ENCODE results near the gene EEF1G. TPM values are rescaled to one million over a fixed set of nuclear protein-coding genes. Genes with fewer than 3 reads are reported as not detected.
A peak's percentile ranks its signal among the peaks of the same experiment; 100 is the strongest.

EEF1G gene
- total and polyA plus RNA-seq, 9 of the 15 experiments (the other 6 are each of a cell fraction or from before 2014, with no cell fraction given) = 985 to 2,349 (median 2,035) TPM

DNA sequence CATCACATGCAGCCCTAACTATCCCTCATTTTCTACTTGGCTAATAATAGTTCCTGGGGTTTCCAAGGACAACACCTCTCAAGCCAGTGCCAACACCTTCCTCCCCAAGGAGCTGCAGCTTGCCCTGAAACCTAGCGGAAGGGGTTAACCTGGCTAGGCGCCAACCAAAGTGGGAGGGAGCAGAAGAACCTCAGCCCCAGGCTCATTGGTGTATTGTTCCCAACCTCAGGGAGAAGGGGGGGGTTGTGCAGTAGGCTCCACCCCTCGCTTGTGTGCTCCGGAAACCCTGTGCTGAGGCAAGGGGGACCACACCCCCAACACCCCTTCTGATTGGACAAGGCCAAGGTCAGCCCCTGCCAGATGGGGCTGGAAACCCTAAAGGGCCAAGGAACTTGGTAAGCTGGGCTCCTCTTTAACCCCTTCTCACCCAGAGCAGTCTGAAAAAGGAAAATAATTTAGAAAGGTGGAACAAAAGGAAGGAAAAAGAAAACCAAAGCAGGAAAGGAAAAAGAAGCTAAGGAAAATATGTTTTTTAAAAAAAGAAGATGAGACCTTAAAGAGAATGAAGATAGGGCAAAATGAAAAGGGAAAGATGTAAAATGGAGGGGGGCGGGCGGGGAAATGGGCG, 25.5 kb upstream of the EEF1G start (continued):
- TF ChIP-seq, protein P1, sequence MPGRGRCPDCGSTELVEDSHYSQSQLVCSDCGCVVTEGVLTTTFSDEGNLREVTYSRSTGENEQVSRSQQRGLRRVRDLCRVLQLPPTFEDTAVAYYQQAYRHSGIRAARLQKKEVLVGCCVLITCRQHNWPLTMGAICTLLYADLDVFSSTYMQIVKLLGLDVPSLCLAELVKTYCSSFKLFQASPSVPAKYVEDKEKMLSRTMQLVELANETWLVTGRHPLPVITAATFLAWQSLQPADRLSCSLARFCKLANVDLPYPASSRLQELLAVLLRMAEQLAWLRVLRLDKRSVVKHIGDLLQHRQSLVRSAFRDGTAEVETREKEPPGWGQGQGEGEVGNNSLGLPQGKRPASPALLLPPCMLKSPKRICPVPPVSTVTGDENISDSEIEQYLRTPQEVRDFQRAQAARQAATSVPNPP (IDR thresholded peaks at IDR 0.05; ENCODE audit: borderline replicate concordance, insufficient read depth, insufficient read length) = no peak
- TF ChIP-seq KLF6 (CRISPR knock-in tag; IDR thresholded peaks at IDR 0.05; ENCODE audit: borderline replicate concordance) = no peak
- TF ChIP-seq ZC3H4 (CRISPR knock-in tag; IDR thresholded peaks at IDR 0.05; ENCODE audit: borderline replicate concordance) = no peak
- no peak for TF ChIP-seq CHCHD3 (CRISPR knock-in tag; IDR thresholded peaks at IDR 0.05)
- 0 out of 2 replicates have a peak, but pooled peaks have one; percentile 11 for TF ChIP-seq SMARCA4 (IDR thresholded peaks at IDR 0.05)
- no peak for TF ChIP-seq TCF3 (CRISPR knock-in tag; IDR thresholded peaks at IDR 0.05)
- TF ChIP-seq, protein P2, sequence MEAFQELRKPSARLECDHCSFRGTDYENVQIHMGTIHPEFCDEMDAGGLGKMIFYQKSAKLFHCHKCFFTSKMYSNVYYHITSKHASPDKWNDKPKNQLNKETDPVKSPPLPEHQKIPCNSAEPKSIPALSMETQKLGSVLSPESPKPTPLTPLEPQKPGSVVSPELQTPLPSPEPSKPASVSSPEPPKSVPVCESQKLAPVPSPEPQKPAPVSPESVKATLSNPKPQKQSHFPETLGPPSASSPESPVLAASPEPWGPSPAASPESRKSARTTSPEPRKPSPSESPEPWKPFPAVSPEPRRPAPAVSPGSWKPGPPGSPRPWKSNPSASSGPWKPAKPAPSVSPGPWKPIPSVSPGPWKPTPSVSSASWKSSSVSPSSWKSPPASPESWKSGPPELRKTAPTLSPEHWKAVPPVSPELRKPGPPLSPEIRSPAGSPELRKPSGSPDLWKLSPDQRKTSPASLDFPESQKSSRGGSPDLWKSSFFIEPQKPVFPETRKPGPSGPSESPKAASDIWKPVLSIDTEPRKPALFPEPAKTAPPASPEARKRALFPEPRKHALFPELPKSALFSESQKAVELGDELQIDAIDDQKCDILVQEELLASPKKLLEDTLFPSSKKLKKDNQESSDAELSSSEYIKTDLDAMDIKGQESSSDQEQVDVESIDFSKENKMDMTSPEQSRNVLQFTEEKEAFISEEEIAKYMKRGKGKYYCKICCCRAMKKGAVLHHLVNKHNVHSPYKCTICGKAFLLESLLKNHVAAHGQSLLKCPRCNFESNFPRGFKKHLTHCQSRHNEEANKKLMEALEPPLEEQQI (IDR thresholded peaks at IDR 0.05) = no peak
- no peak for TF ChIP-seq MEIS2 (IDR thresholded peaks at IDR 0.05; ENCODE audit: partially characterized antibody)
- no peak for TF ChIP-seq MAFG (tag; conservative IDR thresholded peaks at IDR 0.05)
- TF ChIP-seq, protein P3, sequence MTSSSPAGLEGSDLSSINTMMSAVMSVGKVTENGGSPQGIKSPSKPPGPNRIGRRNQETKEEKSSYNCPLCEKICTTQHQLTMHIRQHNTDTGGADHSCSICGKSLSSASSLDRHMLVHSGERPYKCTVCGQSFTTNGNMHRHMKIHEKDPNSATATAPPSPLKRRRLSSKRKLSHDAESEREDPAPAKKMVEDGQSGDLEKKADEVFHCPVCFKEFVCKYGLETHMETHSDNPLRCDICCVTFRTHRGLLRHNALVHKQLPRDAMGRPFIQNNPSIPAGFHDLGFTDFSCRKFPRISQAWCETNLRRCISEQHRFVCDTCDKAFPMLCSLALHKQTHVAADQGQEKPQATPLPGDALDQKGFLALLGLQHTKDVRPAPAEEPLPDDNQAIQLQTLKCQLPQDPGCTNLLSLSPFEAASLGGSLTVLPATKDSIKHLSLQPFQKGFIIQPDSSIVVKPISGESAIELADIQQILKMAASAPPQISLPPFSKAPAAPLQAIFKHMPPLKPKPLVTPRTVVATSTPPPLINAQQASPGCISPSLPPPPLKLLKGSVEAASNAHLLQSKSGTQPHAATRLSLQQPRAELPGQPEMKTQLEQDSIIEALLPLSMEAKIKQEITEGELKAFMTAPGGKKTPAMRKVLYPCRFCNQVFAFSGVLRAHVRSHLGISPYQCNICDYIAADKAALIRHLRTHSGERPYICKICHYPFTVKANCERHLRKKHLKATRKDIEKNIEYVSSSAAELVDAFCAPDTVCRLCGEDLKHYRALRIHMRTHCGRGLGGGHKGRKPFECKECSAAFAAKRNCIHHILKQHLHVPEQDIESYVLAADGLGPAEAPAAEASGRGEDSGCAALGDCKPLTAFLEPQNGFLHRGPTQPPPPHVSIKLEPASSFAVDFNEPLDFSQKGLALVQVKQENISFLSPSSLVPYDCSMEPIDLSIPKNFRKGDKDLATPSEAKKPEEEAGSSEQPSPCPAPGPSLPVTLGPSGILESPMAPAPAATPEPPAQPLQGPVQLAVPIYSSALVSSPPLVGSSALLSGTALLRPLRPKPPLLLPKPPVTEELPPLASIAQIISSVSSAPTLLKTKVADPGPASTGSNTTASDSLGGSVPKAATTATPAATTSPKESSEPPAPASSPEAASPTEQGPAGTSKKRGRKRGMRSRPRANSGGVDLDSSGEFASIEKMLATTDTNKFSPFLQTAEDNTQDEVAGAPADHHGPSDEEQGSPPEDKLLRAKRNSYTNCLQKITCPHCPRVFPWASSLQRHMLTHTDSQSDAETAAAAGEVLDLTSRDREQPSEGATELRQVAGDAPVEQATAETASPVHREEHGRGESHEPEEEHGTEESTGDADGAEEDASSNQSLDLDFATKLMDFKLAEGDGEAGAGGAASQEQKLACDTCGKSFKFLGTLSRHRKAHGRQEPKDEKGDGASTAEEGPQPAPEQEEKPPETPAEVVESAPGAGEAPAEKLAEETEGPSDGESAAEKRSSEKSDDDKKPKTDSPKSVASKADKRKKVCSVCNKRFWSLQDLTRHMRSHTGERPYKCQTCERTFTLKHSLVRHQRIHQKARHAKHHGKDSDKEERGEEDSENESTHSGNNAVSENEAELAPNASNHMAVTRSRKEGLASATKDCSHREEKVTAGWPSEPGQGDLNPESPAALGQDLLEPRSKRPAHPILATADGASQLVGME (CRISPR knock-in tag; IDR thresholded peaks at IDR 0.05) = no peak
- TF ChIP-seq TARDBP (IDR thresholded peaks at IDR 0.05) = no peak
- TF ChIP-seq, protein P4, sequence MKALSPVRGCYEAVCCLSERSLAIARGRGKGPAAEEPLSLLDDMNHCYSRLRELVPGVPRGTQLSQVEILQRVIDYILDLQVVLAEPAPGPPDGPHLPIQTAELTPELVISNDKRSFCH (CRISPR knock-in tag; IDR thresholded peaks at IDR 0.05) = no peak
- TF ChIP-seq, protein P4 (tag; IDR thresholded peaks at IDR 0.05) = no peak
- peak; percentile 64; the same call in 1 of the 2 replicates for TF ChIP-seq ESRRA (IDR thresholded peaks at IDR 0.05; ENCODE audit: borderline replicate concordance, low read depth)
- no peak for TF ChIP-seq PCBP1 (IDR thresholded peaks at IDR 0.05; ENCODE audit: low read depth, low read length, poor library complexity, severe bottlenecking)
- no peak for TF ChIP-seq GABPB2 (CRISPR knock-in tag; conservative IDR thresholded peaks at IDR 0.05)
- TF ChIP-seq NR3C1 (CRISPR knock-in tag; IDR thresholded peaks at IDR 0.05) = no peak

Measured in K562 (cell line).